CMK (cell line): ENCODE data around the gene VIM.

Experiments used
- DNase-seq: peaks from one replicate; pipeline ENCODE4 v3.0.0-alpha.2; 2010; ENCODE audit warnings: low read depth

The VIM gene

GRCh38 chr10:17210361-17210760, 17.7 kb upstream of the VIM start:
- DNase-seq: no peak

DNA sequence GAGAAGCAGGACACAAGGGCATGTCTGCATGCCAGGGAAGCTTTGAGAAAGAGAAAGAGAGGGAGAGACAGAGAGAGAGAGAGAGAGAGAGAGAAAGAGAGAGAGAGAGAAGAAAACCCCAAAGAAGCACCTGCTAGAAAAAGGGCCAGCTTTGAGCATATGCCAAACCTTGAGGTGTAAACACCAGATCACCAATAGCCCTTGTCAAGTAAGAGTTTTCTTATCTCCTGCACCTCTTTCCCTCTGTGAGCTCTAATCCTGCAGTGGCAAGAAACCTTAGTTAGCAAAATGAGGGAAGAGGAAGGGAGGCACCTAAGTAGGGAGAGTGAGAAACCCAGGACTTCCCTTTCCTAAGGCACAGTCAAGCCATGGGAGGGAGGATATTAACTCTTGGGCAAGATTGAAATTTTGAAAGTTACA, 15.2 kb upstream of the VIM start:
- no peak for DNase-seq

DNA sequence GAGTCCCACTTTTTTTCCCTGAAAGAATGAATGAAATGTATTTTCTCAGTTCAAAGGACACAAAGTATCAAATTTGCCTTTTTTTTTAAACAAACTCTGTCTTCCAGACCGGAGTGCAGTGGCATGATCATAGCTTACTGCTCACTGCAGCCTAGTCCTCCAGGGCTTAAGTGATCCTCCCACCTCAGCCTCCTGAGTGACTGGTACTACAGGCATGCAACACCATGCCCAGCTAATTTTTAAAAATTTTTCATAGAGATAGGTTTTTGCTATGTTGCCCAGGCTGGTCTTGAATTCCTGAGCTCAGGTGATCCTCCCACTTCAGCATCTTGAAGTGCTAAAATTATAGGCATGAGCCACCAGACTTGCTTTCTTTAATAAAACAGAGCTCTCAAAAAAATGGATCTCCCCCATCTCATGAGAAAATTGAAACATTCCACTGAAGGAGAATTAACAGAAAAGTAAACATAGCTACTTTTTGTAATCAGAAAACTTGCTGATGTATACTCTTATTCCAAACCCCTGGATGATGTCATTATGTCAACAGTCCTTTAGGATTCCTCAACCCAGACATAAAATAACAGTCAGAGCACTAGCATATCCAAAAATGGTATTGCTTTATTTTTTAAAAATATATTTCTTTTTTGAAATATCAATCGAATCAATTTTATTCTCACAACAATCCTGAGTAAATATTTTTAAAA, 14.2 kb upstream of the VIM start:
- DNase-seq: no peak

DNA sequence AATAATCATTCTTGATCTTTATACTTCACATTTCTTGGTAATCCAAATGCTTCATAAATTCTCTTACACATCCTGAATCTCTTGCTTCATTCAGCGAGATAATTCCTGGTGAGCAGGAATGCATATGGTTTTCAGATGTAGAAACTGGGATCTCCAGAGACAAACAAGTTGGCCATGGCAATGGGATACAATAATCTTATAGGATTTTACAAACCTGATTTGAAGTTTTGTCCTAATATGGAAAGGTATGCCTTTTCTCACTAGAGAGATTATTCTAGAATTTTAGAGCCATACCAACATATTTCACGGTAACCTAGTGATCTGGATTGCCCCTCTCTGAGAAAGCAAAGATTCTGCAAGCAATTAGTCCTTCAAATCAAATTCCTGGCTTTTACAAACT, 13.5 kb upstream of the VIM start:
- DNase-seq: no peak

- DNase-seq: no peak
Measured at GRCh38 chr10:17214971-17215781, 12.9 kb upstream of the VIM start.

DNA sequence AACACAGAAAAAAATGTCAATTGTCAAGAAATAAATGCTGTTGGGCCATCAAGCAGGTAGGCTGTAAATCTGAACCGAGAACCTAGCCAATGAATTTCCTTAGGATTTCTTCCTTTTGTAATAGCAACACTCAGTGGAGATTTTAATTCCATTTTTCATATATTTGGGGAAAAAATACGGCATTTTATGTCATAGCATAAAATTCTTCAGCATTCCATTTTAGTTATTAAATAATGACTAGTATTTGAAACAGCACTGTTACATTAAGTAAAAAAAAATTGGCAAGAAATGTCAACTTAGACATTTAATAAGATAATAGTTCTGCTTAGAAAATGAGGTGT, 12.3 kb upstream of the VIM start:
- no peak for DNase-seq

- no peak for DNase-seq
Measured at GRCh38 chr10:17216217-17216900, 11.7 kb upstream of the VIM start.

DNA sequence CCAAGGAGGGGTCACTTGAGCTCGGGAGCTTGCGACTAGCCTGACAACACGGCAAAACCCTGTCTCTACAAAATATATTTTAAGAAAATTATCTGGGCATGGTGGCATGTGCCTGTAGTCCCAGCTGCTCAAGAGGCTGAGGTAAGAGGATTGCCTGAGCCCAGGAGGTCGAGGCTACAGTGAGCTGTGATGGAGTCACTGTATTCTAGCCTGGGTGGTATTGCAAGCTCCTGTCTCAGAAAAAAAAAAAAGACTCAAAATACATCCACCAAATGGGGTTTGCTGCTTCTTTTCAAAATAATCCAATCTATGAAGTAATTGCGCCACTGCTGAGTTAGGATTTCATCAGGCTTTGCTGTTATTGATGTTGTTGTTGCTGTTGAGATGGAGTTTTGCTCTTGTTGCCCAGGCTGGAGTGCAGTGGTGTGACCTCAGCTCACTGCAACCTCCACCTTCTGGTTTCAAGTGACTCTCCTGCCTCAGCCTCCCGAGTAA, 11.1 kb upstream of the VIM start:
- DNase-seq: no peak

GRCh38 chr10:17217631-17218232, 10.3 kb upstream of the VIM start:
- no peak for DNase-seq

- DNase-seq: no peak
Measured at GRCh38 chr10:17219024-17219423, 9.0 kb upstream of the VIM start.

DNA sequence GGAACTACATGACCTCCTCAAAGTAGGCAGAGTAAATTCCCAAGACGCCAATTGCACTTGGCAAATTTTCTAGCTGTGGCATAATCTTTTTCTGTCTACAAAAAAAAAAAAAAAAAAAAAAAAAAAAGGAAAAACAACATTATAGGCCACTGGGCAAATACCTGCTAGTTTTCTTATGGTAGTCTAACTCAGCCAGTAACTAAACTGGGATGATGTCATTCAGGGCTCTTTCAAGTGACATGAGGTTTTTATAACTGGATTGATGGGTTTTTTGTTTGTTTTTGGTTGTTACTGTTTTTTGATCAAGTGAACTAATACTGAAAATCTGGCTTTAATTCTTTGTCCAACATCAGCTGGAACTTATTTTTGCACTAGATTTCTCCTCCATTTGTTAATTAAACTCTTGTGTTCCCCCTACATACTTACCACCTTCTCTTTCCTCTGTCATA, 7.4 kb upstream of the VIM start:
- no peak for DNase-seq

DNA sequence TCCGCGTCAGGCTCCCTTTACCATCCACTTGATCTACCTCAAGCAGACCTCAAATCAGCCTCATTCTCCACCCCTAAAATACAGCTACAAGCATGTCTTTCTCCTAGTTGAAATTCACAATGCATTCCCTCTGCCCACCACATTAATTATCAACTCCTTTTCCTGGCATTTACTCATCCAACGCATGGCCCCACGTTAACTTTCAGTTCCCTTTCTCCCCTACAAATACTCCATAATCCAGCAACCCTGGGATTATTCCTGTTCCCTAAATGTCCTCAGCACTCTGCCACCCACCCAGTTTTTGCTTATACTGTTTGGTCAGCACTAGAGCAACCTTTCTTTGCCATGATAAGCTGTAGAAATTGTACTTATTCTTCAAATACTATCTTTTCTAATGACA, 5.7 kb upstream of the VIM start:
- DNase-seq: no peak

DNA sequence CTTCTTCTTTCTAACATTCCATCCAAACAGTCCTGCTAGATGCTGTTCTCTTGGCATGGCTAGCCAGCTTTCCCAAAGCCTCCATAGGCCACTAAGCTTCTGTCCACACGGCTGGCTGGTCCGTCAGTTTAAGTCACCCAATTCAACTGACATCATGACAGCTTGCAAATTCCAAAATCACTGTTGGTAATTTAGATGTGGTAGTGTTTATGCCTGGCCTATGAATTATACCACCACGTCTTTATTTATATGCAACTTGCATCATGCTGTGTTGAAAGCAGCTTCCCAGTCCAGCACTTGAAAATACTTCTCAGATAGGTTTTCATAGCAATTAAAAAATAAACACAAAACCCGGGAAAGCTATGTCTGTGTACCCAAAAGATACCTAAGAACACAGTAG, 2.2 kb upstream of the VIM start:
- no peak for DNase-seq

DNA sequence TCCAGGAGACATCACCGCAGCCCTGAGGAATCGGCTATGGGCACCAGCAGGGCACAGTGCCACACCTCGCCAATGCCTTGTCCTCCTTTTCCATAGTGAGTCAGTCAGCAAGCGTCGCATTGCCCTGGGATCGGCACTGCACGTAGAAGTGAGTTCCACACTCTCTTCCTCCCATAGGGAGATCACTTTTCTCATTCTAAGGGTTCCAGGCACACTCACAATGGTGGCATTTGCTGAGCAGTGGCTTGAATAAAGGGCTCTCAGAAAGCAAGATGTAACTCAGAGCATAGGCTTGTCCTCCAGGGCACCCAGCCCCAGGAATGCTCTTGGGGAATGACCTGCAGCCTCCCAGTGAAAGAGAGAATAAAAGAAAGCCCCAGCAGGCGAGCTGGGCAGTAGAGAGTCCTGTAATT, 1.1 kb upstream of the VIM start:
- no peak for DNase-seq

GRCh38 chr10:17227367-17228090, 512 bp upstream of the VIM start:
- DNase-seq: no peak

GRCh38 chr10:17229016-17229716, 1.1 kb downstream of the VIM start:
- DNase-seq: no peak

DNA sequence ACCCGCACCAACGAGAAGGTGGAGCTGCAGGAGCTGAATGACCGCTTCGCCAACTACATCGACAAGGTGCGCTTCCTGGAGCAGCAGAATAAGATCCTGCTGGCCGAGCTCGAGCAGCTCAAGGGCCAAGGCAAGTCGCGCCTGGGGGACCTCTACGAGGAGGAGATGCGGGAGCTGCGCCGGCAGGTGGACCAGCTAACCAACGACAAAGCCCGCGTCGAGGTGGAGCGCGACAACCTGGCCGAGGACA, 1.6 kb downstream of the VIM start:
- no peak for DNase-seq

- DNase-seq: no peak
Measured at GRCh38 chr10:17229967-17230682, 2.1 kb downstream of the VIM start.

DNA sequence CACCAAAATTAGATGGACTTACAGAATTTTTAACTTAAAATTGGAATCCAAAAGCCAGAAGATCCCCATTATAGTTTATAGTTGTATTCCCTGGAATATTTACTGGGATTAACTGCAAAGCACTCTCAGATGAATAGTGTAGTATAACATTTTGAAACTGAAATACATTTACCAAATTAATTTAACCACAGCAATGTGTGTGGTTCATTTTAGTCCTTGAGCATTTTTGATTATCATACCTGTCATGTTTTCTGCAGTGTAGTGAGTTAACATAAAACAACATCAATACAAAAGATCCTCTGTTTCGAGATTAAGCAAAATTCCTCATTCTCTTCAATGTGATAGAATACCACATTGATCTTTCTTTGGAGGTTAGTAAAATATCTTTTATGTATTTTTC, 3.7 kb downstream of the VIM start:
- DNase-seq: no peak

DNA sequence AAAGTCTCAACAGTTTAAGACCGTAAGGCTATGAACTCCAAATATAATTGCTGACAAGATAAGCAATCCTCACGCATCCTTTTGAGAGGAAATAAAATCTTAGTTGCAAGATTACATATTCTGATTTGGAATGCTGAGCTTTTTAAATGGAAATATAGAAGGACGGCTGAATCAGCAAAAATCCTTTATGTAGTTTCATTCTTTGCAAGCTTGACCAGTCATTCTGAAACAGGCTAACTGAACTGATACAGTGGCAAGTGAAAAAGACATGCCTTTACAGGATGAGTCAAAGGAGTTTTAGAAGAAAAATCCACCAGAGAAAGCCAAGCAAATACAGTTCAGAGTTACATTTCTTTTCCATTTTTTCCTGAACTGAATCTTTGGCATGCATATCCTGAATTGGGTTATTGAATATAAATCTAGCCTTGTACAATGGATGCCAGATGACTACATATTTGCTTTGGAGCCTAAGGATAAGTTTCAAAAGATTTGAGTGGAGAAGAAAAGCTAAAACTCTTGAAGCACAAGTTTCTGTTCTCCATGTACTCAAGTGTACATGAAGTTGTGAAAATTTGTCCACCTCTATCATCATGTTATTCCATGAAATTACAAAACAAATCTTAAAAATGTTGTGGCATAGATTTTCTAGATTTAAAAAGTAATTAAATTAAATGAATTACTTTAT, 4.4 kb downstream of the VIM start:
- no peak for DNase-seq
